ENCODE data around the gene RRP36.

DNA sequence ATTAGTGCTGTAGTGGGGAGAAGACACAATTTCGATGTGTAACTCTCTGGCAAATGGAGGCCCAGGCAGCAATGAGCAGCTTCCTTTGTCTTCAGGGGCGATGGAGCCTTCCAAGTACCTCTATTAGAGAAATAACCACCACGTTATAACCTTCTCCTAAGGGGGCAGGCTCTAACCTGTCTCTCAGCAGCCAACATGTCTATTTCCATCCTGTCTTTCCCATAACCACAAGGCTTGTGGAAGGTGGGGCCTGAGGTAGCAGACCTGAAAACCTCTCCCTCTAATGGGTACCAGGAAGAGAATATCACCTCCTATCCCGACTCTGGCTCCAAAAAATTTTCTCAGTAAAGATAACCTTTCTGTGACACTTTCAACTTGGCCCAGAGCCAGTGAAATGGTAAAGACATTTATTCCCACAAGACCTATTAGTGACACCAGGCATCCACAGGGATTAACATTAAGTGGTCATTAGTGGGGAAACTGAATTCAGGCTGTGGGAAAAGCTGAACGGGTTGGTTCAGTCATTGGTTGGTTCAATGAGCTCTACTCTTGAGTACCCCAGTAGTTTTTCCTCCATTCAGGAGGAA lies 46.4 kb upstream of the RRP36 start:
- TF ChIP-seq, protein P1, sequence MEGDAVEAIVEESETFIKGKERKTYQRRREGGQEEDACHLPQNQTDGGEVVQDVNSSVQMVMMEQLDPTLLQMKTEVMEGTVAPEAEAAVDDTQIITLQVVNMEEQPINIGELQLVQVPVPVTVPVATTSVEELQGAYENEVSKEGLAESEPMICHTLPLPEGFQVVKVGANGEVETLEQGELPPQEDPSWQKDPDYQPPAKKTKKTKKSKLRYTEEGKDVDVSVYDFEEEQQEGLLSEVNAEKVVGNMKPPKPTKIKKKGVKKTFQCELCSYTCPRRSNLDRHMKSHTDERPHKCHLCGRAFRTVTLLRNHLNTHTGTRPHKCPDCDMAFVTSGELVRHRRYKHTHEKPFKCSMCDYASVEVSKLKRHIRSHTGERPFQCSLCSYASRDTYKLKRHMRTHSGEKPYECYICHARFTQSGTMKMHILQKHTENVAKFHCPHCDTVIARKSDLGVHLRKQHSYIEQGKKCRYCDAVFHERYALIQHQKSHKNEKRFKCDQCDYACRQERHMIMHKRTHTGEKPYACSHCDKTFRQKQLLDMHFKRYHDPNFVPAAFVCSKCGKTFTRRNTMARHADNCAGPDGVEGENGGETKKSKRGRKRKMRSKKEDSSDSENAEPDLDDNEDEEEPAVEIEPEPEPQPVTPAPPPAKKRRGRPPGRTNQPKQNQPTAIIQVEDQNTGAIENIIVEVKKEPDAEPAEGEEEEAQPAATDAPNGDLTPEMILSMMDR (conservative IDR thresholded peaks at IDR 0.05; ENCODE audit: low read depth, low read length), result no peak
- TF ChIP-seq EZH2 (IDR thresholded peaks at IDR 0.05; ENCODE audit: low read length, unreplicated experiment), result no peak
